OCI-LY7 (cell line): ENCODE measurements around the gene MRPL50. TPM values are rescaled to one million over a fixed set of nuclear protein-coding genes. Genes with fewer than 3 reads are reported as not detected.
"Not testable (repeated sequence)": the region's sequence is repeated elsewhere in the genome, so short reads cannot be mapped to it uniquely, and the experiment has no call there.

Source experiments
- BruUV-seq: library from RNA; stranded (reverse); fragments of 400-500 nt; replicated peaks from 2 replicates; lab custom pipeline; 2021; lab: Mats Ljungman, UMichigan
- CTCF ChIA-PET: fragments of 300-600 bp; sonication (Branson Sonifier 250); formaldehyde crosslinking; loops from one replicate; lab custom pipeline; 2022; ENCODE audit warnings: antibody characterized with exemption; ENCODE audit not compliant: unreplicated experiment; lab: Charles Lee
- POLR2A ChIA-PET: fragments of 300-600 bp; sonication (Branson Sonifier 250); formaldehyde crosslinking; loops from one replicate; lab custom pipeline; 2022; ENCODE audit warnings: antibody characterized with exemption; lab: Charles Lee
- DNase-seq: peaks from one replicate; pipeline ENCODE4 v3.0.0-alpha.2; 2015; ENCODE audit warnings: low spot score
- H2AFZ ChIP-seq: fragments of 200-600 bp; sonication (generic), shearing (Covaris generic); 2 replicates; pipeline ENCODE4 v1.6.1; 2014; ENCODE audit warnings: mild to moderate bottlenecking, antibody characterized with exemption, low read length, moderate library complexity
- H3K27ac ChIP-seq: fragments of 200-600 bp; sonication (generic); 2 replicates; pipeline ENCODE4 v1.5.1; 2014; ENCODE audit warnings: mixed run types, low read depth, mild to moderate bottlenecking, moderate library complexity, low read length, inconsistent platforms; ENCODE audit not compliant: poor library complexity, severe bottlenecking
- H3K36me3 ChIP-seq: fragments of 200-600 bp; sonication (generic); 2 replicates; pipeline ENCODE4 v1.6.1; 2014; ENCODE audit warnings: mild to moderate bottlenecking, antibody characterized with exemption, low read length, moderate library complexity, mixed read lengths; ENCODE audit not compliant: insufficient read depth
- H3K4me1 ChIP-seq: fragments of 200-600 bp; sonication (generic); 2 replicates; pipeline ENCODE4 v1.5.1; 2014; ENCODE audit warnings: mild to moderate bottlenecking, low read length; ENCODE audit not compliant: insufficient read depth, poor library complexity, severe bottlenecking
- H3K4me2 ChIP-seq: fragments of 200-600 bp; sonication (generic); 2 replicates; pipeline ENCODE4 v1.6.1; 2014; ENCODE audit warnings: mild to moderate bottlenecking, low read length
- H3K4me3 ChIP-seq: fragments of 200-600 bp; sonication (generic); 2 replicates; pipeline ENCODE4 v1.5.1; 2014; ENCODE audit warnings: mild to moderate bottlenecking, low read depth, low read length; ENCODE audit not compliant: poor library complexity, severe bottlenecking
- H3K79me2 ChIP-seq: fragments of 200-600 bp; sonication (generic); 2 replicates; pipeline ENCODE4 v1.6.1; 2016; ENCODE audit warnings: low read depth, mild to moderate bottlenecking, low read length, moderate library complexity, mixed read lengths; ENCODE audit not compliant: insufficient read depth
- H3K9me2 ChIP-seq: fragments of 200-600 bp; sonication (generic); 2 replicates; pipeline ENCODE4 v1.6.1; 2016; ENCODE audit warnings: mild to moderate bottlenecking, low read length, mixed read lengths; ENCODE audit not compliant: insufficient read depth
- H3K9me3 ChIP-seq: fragments of 200-600 bp; sonication (generic); 2 replicates; pipeline ENCODE4 v1.6.1; 2014; ENCODE audit warnings: mild to moderate bottlenecking, mixed run types, low read length, mixed read lengths
- H4K20me1 ChIP-seq: fragments of 200-600 bp; sonication (generic); 2 replicates; pipeline ENCODE4 v1.6.1; 2014; ENCODE audit warnings: mild to moderate bottlenecking, antibody characterized with exemption, low read length, moderate library complexity, mixed read lengths; ENCODE audit not compliant: insufficient read depth
- EZH2phosphoT487 ChIP-seq: fragments of 200-600 bp; sonication (generic); IDR thresholded peaks from 2 replicates; pipeline ENCODE4 v1.6.1; 2018; ENCODE audit warnings: low read depth, borderline replicate concordance, mild to moderate bottlenecking, mixed run types, antibody characterized with exemption, low read length, moderate library complexity, mixed read lengths
- intact Hi-C: fragments of 100-400 bp; cut with micrococcal nuclease; formaldehyde crosslinking; loops from one replicate; pipeline ENCODE4 v1.10.0; 2022; ENCODE audit not compliant: unreplicated experiment
- total RNA-seq, 2 experiments: library from RNA; depleted of rRNA in 1 of 2; stranded (reverse); fragments of >200 nt in 1 of 2; shearing (Covaris generic) in 1 of 2; gene quantifications; 2 replicates each; pipeline ENCODE4 v1.2.3, GENCODE V29; 2014 to 2022
- TF ChIP-seq, protein P1 (sequence below): fragments of 200-600 bp; sonication (generic); conservative IDR thresholded peaks from 2 replicates; pipeline ENCODE4 v1.5.1; 2014; ENCODE audit warnings: mild to moderate bottlenecking, antibody characterized with exemption, low read length, moderate library complexity, mixed read lengths

The MRPL50 gene
- total RNA-seq, 2 experiments from 2014 or later, result 12.8 to 18.5 TPM

- BruUV-seq, result no TSS peak
- Histone ChIP-seq H3K9me3 (peaks cover 30% of the 10 kb centered on the region; the same call in 1 of the 2 replicates), H3K4me3 (no peak overlapping the region), H3K27ac (no peak overlapping the region), H2AFZ (no peak overlapping the region), H3K4me1 (no peaks in the 10 kb centered on the region), H4K20me1 (peaks cover 5% of the 10 kb centered on the region; the same call in 1 of the 2 replicates), H3K4me2 (no peak overlapping the region), H3K79me2 (peaks cover 36% of the 10 kb centered on the region), H3K9me2 (no peaks in the 10 kb centered on the region), H3K36me3 (peaks cover 77% of the 10 kb centered on the region)
- intact Hi-C loops, result no loop called here
- no peak for TF ChIP-seq EZH2phosphoT487
- TF ChIP-seq, protein P1, sequence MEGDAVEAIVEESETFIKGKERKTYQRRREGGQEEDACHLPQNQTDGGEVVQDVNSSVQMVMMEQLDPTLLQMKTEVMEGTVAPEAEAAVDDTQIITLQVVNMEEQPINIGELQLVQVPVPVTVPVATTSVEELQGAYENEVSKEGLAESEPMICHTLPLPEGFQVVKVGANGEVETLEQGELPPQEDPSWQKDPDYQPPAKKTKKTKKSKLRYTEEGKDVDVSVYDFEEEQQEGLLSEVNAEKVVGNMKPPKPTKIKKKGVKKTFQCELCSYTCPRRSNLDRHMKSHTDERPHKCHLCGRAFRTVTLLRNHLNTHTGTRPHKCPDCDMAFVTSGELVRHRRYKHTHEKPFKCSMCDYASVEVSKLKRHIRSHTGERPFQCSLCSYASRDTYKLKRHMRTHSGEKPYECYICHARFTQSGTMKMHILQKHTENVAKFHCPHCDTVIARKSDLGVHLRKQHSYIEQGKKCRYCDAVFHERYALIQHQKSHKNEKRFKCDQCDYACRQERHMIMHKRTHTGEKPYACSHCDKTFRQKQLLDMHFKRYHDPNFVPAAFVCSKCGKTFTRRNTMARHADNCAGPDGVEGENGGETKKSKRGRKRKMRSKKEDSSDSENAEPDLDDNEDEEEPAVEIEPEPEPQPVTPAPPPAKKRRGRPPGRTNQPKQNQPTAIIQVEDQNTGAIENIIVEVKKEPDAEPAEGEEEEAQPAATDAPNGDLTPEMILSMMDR, result no peak; the same call in 1 of the 2 replicates
- CTCF ChIA-PET, result no interaction called here
- POLR2A ChIA-PET, result interaction anchor here (0.6 to 1.7 kb wide), 4 partner anchors 11 to 195 kb away, joined by 3 to 15 read pairs (median 3); partner anchors contain the start of genes MRPL50, RNF20 and ZNF189
- DNase-seq, result no peak
These were observed 9.9 kb downstream of the MRPL50 start for GRCh38 chr9:101388507-101388993.

DNA sequence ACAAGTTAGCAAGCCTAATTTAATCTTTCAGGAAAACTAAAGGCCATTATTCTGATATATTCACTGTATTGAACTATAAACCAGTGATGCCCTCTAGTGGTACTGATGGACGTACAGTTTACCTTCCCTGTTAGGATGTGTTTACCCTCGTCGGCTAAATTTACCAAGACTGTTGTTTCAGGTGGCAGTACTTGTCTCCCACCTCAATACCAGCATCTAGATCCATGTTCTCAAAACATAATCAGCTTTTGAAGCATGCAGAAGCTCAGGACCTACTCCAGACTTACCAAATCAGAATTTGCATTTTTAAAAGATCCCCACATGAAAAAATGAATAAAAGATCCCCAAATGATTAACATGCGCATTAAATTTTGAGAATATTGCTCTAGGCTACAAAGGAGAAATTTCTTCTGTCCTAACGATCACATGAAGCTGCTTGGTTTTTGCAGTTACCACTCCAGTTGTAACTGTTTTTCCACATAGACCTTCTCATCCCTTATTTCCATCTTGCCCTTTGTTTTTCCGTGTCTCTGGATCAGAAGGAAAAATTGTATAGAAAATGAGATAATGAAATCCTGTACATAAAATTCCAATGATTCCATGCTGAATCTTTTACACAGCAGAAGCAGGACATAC is 10.4 kb downstream of the MRPL50 start:
- H3K27ac ChIP-seq, result no peak overlapping the region
- peaks cover 24% of the 10 kb centered on the region; the same call in 1 of the 2 replicates for H3K9me3 ChIP-seq
- peaks cover 71% of the 10 kb centered on the region for H3K36me3 ChIP-seq
- no peak for TF ChIP-seq EZH2phosphoT487
- TF ChIP-seq, protein P1, result peak; percentile 83
- H4K20me1 ChIP-seq, result peaks cover 5% of the 10 kb centered on the region; the same call in 1 of the 2 replicates
- H3K4me1 ChIP-seq, result no peaks in the 10 kb centered on the region
- ChIA-PET CTCF (no interaction called here), POLR2A (interaction anchor here (1.0 to 1.7 kb wide), 3 partner anchors 11 to 145 kb away, joined by 3 to 15 read pairs (median 3); partner anchors contain the start of genes MRPL50, RNF20 and ZNF189)
- no peak overlapping the region for H3K4me2 ChIP-seq
- BruUV-seq, result no TSS peak
- no peaks in the 10 kb centered on the region for H3K9me2 ChIP-seq
- H2AFZ ChIP-seq, result no peak overlapping the region
- no peak overlapping the region for H3K4me3 ChIP-seq
- intact Hi-C loops, result no loop called here
- DNase-seq, result peak; percentile 54
- peaks cover 30% of the 10 kb centered on the region for H3K79me2 ChIP-seq

DNA sequence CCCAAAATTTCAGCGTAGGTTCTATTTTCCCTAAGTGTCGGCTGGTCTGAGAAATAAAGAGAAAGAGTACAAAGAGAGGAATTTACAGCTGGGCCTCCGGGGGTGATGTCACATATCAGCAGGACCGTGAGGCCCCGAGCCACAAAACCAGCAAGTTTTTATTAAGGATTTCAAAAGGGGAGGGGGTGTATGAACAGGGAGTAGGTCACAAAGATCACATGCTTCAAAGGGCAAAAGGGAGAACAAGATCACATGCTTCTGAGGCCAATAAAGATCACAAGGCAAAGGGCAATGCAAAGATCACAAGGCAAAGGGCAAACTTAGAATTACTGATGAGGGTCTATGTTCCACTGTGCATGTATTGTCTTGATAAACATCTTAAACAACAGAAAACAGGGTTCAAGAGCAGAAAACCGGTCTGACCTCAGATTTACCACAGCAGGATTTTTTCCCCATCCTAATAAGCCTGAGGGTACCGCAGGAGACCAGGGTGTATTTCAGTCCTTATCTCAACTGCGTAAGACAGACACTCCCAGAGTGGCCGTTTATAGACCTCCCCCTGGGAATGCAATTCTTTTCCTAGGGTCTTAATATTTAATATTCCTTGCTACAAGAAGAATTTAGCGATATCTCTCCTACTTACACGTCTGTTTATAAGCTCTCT is 13.4 kb downstream of the MRPL50 start, which contains the start of gene BAAT:
Gene BAAT (minus strand): TSS at position 134 of the 664 bp plus-strand sequence. CDS start 13,602 bp downstream, outside the sequence.
- H3K27ac ChIP-seq, H3K4me1 ChIP-seq, H2AFZ ChIP-seq, H3K79me2 ChIP-seq, H3K4me2 ChIP-seq, CTCF ChIA-PET, H3K4me3 ChIP-seq, intact Hi-C loops, POLR2A ChIA-PET, H3K9me2 ChIP-seq, H4K20me1 ChIP-seq, BruUV-seq: not testable (repeated sequence)
- H3K9me3 ChIP-seq, result peaks cover 16% of the 10 kb centered on the region; the same call in 1 of the 2 replicates
- H3K36me3 ChIP-seq, result peaks cover 41% of the 10 kb centered on the region
- DNase-seq, result peak; percentile 16
